AG10803 (cell line): ENCODE data around the gene TNIP1.
A peak's percentile ranks its signal among the peaks of the same experiment; 100 is the strongest.

ENCODE experiments used
- DNase-seq: peaks from one replicate; pipeline ENCODE4 v3.0.0; 2010; ENCODE audit warnings: low read depth
- H3K4me3 ChIP-seq: 2 replicates; pipeline ENCODE4 v1.5.1; 2011; ENCODE audit warnings: mild to moderate bottlenecking, low read length, control low read depth
- CTCF ChIP-seq: conservative IDR thresholded peaks from 2 replicates; pipeline ENCODE4 v1.5.1; 2011; ENCODE audit warnings: mild to moderate bottlenecking, low read length, control low read depth, inconsistent platforms

The TNIP1 gene

GRCh38 chr5:151080613-151081430 lies at the start of gene TNIP1:
TSS of gene TNIP1 (minus strand) at chr5:151081034. CDS start at chr5:151065095, 15,939 bp downstream.
- no peak for TF ChIP-seq CTCF
- peak; percentile 93 for DNase-seq
- H3K4me3 ChIP-seq = peak within 1 kb of the TSS; percentile 84

GRCh38 chr5:151130235-151130921 lies 49.5 kb upstream of the TNIP1 start:
- DNase-seq = no peak
- no peak overlapping the region for H3K4me3 ChIP-seq
- TF ChIP-seq CTCF = no peak

- DNase-seq = no peak
- no peak for TF ChIP-seq CTCF
- H3K4me3 ChIP-seq = no peak overlapping the region
These were observed 48.0 kb upstream of the TNIP1 start for GRCh38 chr5:151128817-151129216.

GRCh38 chr5:151127926-151128325 lies 47.1 kb upstream of the TNIP1 start:
- DNase-seq = no peak
- H3K4me3 ChIP-seq = no peak overlapping the region
- no peak for TF ChIP-seq CTCF

- DNase-seq = peak; percentile 57
- H3K4me3 ChIP-seq = no peak overlapping the region
- peak; percentile 78 for TF ChIP-seq CTCF
These were observed 45.4 kb upstream of the TNIP1 start for GRCh38 chr5:151126199-151126645.

GRCh38 chr5:151125421-151125820 lies 44.6 kb upstream of the TNIP1 start:
- no peak overlapping the region for H3K4me3 ChIP-seq
- DNase-seq = no peak
- no peak for TF ChIP-seq CTCF
